Activated CD8-positive, alpha-beta memory T cell treated with anti-CD3 and anti-CD28 coated beads for 24 hours (primary cell): ENCODE measurements around the gene C6orf62.
"Not testable (repeated sequence)": the region's sequence is repeated elsewhere in the genome, so short reads cannot be mapped to it uniquely, and the experiment has no call there.

ENCODE experiments used
- DNase-seq: peaks from one replicate; pipeline ENCODE4 v3.0.0-alpha.2; 2020

C6orf62 gene

DNA sequence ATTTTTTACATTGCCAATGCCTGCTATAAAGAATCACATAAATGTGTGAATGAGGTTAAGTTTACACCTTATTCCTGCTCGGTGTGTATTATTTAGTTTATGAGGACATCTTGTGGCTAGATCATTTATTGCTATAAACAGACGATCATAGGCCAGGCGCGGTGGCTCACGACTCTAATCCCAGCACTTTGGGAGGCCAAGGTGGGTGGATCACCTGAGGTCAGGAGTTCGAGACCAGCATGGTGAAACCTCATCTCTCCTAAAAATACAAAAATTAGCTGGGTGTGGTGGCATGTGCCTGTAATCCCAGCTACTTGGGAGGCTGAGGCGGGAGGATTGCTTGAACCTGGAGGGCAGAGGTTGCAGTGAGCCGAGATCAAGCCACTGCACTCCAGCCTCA lies 23.3 kb downstream of the C6orf62 start:
- DNase-seq: peak; percentile 70

DNA sequence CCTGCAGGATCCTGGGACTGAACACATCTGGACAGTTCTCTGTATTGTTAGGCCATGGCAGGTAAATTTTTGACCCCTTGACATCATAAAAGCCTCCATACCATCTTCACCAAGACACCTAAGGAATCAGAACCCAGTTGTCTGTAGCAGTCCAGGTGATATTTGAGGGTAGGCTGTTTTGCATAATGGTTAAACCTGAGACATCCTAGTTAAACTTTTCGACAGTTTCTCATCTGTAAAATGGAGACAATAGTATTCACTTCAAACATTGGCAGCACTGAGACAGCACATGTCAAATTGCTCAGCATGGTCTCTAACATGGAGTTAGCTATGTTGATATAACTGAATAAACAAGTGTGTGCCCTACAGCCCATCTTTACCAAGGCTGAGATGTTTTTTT lies 24.8 kb downstream of the C6orf62 start:
- no peak for DNase-seq

- DNase-seq: no peak
These were observed 25.9 kb downstream of the C6orf62 start for GRCh38 chr6:24692848-24693592.

GRCh38 chr6:24692415-24692814 lies 26.5 kb downstream of the C6orf62 start:
- DNase-seq: no peak

- DNase-seq: no peak
These were observed 27.0 kb downstream of the C6orf62 start for GRCh38 chr6:24692003-24692402.

- no peak for DNase-seq
These were observed 27.4 kb downstream of the C6orf62 start for GRCh38 chr6:24691550-24691949.

GRCh38 chr6:24690593-24690992 lies 28.4 kb downstream of the C6orf62 start:
- no peak for DNase-seq

DNA sequence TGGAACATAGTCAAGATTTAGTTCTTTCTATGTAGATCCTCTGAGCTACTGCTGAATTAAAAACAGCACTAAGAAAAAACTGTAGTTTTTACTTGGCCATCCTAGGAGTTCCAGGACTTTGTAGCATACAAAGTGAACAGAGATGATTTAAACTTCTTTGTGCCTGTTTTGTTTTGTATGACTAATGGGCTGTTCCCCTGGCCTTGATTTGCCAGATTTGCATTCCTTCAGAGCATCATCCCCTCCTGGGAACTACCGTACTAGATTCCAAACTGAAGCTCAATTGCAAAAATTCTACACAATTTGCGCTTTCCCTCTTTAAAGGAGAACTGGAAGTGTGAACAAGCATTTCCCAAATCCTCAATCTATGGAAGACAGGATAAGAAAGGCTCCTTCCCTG lies 29.0 kb downstream of the C6orf62 start:
- DNase-seq: no peak

DNA sequence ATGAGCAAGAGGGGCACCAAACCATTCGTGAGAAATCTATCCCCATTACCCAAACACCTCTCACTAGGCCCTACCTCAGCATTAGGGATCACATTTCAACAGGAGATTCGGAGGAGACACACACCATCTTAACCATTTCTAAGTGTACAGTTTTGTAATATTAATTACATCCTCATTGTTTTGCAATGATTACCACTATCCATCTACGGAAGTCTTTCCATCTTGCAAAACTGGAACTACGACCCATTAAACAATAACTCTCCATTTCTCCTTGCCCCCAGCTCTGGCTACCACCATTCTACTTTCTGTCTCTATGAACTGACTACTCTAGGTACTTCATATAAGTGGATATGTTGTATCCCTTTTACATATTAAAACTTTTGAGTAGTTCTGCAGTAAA lies 32.0 kb downstream of the C6orf62 start:
- DNase-seq: no peak

- DNase-seq: no peak
These were observed 32.5 kb downstream of the C6orf62 start for GRCh38 chr6:24686408-24686807.

GRCh38 chr6:24683297-24684296 lies 35.4 kb downstream of the C6orf62 start:
- DNase-seq: no peak

- no peak for DNase-seq
These were observed 38.4 kb downstream of the C6orf62 start for GRCh38 chr6:24680582-24680981.

DNA sequence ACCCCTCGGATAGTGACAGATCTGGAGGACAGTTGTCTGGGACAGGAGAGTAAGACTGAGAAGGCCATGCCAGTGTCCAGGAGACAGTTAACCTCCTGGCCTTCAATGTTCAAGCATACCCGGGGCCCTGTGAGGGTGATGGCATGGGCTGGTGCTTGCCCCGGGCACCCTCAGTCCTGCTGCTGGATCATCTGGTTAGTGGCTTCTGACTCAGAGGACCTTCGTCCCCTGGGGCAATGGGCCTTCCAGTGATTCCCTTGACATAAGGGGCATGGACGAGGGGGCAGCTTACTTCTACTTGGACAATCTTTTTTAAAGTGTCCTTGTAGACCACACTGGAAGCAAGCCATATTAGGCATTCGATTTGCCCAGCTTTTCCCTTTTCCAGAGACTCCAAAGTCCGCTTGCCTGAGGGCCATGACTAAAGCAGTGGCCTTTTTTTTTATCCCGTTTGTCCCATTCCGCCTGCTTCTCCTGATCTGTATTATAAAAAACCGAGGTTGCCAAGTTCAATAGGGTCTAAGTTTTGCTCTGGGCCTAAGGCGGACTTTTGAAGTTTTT lies 40.1 kb downstream of the C6orf62 start:
- DNase-seq: not testable (repeated sequence)

- no peak for DNase-seq
These were observed 45.3 kb downstream of the C6orf62 start for GRCh38 chr6:24673625-24674024.

GRCh38 chr6:24672620-24673182 lies 46.3 kb downstream of the C6orf62 start:
- no peak for DNase-seq

DNA sequence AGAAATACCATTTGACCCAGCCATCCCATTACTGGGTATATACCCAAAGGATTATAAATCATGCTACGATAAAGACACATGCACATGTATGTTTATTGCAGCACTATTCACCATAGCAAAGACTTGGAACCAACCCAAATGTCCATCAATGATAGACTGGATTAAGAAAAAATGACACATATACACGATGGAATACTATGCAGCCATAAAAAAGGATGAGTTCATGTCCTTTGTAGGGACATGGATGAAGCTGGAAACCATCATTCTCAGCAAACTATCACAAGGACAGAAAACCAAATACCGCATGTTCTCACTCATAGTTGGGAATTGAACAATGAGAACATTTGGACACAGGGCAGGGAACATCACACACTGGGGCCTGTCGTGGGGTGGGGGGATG lies 47.9 kb downstream of the C6orf62 start:
- not testable (repeated sequence) for DNase-seq

DNA sequence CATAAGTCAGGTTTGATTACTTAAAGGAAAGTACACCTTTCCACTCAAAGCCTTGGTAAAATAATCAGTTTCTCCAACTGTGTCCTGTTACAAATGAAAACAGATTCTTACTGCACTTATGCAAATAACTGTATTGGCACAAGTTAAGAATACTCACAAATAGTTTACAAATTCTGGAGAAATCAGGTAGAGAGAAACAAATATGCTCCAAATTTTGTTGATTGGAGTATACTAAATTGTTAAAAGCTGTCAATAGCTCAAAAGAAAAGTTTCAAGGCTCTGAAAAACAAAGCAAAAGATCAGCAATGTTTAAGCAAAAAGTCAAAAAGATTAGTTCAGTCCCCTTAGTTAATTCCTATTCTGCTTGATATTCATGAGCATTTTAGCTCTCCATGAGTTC lies 48.5 kb downstream of the C6orf62 start:
- DNase-seq: not testable (repeated sequence)

DNA sequence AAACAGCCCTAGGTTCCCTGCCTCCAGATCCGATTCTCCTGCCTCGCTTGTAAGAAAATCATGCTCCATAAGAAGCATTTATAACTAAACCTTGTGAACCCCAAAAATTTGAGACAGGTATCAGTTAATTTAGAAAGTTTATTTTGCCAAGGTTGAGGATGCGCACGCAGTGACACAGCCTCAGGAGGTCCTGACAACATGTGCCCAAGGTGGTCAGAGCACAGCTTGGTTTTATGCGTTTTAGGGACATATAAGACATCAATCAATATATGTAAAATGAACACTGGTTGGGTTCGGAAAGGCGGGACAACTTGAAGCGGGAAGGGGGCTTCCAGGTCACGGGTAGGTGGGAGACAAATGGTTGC lies 50.0 kb downstream of the C6orf62 start:
- no peak for DNase-seq

DNA sequence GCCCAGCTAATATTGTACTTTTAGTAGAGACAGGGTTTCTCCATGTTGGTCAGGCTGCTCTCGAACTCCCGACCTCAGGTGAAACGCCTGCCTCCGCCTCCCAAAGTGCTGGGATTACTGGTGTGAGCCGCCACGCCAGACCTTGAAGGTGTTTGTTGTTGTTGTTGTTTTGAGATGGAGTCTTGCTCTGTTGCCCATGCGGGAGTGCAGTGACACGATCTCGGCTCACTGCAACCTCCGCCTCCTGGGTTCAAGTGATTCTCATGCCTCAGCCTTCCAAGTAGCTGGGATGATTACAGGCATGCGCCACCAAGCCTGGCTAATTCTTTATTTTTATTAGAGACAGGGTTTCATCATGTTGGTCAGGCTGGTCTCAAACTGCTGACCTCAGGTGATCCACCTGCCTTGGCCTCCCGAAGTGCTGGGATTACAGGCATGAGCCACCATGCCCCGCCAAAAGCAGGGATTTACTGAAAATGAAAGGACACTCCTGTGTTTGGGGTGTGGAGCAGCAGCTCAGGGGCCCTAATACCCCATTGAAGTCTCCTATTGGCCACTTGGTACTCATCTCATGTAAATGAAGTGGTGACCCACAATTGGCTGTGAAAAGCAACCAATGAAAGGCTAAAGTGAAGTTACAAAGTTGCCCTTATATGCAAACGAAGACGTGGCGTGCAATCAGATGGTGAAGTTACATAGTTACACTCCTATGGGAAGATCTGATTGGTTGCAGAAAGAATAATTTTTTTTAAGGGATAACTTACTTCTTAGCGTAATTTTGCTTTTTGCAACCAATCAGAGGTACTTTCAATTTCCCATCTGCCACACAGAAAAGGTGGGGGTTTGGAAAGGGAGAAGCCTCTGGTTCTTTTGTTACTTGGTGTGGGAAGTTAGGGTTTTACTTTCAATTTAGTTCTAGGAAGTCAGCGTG lies 50.6 kb downstream of the C6orf62 start:
- DNase-seq: not testable (repeated sequence)

- no peak for DNase-seq
These were observed 51.6 kb downstream of the C6orf62 start for GRCh38 chr6:24667378-24667803.

DNA sequence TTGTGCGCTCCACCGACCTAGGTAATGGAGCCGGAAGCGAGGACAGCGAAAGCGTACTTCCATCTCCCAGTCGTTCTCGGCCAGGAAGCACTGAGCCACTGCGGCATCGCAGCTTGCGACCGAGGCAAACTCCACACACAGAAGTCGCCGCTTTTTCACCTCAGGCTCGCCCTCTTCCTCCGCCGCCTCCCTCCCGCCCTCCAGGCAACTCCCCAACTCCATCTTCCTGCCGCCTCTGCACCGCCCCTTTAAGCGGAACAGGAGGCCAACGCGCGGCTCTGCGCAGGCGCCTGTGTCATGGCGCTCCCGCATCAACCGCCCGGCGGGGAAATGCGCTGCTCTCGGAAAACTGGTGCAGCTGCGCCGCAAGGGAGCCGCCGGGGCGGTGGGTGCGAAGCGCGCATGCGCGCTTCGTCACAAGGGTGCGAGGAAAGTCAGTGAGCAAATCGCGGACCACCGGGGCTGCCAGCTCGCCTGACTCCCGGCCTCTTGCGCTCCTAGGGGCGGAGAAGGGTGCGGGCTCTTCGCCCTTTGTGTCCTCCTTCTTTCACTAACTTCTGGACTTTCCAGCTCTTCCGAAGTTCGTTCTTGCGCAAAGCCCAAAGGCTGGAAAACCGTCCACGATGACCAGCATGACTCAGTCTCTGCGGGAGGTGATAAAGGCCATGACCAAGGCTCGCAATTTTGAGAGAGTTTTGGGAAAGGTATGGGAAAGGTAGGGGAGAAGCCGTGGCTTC lies 52.1 kb downstream of the C6orf62 start, which contains the start of the genes ACOT13 and TDP2:
TSS of gene ACOT13 (plus strand) at position 437 of the 737 bp plus-strand sequence. CDS start at position 624, 187 bp downstream.
TSS of gene TDP2 (minus strand) at position 259 of the 737 bp plus-strand sequence. CDS start at position 222, 37 bp downstream.
- DNase-seq: peak; percentile 96
